Activated gamma-delta T cell (primary cell): ENCODE results near the gene ANGPTL8.

Source experiments
- DNase-seq: peaks from one replicate; lab custom pipeline; 2025; lab: John Stamatoyannopoulos, UW

The ANGPTL8 gene

GRCh38 chr19:11203194-11204075, 36.0 kb upstream of the ANGPTL8 start:
- DNase-seq, result no peak

DNA sequence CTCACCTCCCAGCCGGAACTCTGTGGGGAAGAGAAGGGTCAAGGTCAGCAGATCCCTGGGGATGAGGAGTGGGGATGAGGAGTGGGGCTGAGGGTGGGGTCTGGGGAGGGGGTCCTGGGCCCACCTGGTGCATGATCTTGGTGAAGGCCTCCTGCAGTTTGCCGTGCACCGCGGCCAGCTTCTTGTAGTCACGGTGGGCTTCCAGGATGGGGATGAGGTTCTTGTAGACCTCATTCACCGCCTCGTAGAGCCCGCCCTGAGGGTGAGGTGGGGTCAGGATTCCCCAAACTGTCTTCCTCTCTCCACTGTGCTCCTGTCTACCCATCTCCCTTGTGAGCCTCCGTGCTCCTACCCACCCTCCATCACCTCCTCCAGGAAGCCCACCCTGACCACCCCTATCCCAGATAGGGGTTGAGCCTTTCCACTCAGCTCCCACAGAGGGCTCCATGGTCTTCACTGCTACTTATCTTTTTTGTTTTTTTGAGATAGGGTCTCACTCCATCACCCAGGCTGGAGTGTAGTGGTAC, 35.3 kb upstream of the ANGPTL8 start:
- no peak for DNase-seq

- no peak for DNase-seq
Measured at GRCh38 chr19:11204943-11205349, 34.5 kb upstream of the ANGPTL8 start.

DNA sequence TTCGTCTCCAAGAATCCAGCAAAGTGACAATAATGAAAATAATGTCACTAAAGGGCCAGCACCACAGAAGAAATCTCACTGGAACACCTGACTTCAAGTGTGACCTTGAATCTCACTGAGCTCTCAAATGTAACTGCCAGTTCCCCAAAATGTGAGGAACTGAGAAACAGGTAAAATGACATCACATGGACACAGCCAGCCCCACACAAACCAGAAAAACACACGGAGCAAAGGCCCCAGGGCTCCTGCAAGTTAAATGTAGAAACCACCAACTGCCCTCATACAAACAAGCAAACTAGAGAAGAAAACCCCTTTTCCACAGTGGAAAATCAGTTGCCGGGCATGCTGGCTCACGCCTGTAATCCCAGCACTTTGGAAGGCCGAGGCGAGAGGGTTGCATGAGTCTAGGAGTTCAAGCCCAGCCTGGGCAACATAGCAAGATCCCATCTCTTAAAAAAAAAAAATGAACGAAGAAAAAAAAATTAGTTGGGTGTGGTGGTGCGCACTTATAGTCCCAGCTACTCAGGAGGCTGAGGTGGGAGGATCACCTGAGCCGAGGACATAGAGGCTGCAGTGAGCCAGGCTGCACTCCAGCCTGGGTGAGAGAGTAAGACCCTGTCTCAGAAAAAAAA, 33.4 kb upstream of the ANGPTL8 start:
- no peak for DNase-seq

DNA sequence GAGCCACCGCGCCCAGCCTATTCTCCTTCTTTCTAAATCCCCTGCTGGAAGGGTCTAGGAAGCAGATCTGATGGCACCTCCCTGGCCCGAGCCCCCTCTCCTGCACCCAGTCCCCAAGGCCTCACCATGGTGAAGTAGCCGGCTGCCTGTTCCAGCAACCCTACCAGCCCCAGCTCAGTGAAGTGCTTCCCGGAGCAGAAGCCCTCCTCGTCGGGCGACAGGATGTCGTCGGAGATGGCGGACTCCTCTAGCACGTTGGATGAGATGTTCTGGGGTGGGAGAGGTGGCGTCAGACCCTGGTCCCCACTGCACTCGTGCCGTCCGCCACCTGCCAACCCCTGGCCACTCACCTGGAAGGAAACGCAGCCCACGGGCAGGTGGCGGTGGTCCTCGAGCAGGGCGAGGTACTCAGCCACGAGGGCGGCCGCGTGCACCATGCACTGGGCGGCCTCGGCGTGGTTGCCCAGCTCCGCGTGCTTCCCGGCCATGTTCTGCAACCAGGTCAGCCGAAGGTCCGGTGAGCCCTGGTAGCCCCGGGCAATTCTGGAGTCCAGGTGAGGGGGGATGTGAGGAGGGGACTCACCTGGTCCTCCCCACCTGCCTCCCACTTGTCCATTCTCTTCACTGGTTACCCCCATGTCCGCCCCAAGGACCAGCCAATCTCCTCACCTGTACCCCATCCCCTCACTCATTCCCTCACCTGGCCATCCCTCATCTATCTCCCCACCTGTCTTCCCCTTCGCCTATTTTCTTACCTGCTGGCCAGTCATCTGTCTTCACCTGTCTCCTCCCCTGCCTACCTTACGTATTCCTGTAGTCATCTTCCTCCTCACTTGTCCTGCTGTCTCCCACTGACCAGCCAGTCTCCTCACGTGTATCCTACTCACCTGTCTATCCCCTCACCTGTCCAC, 30.6 kb upstream of the ANGPTL8 start:
- DNase-seq, result no peak

DNA sequence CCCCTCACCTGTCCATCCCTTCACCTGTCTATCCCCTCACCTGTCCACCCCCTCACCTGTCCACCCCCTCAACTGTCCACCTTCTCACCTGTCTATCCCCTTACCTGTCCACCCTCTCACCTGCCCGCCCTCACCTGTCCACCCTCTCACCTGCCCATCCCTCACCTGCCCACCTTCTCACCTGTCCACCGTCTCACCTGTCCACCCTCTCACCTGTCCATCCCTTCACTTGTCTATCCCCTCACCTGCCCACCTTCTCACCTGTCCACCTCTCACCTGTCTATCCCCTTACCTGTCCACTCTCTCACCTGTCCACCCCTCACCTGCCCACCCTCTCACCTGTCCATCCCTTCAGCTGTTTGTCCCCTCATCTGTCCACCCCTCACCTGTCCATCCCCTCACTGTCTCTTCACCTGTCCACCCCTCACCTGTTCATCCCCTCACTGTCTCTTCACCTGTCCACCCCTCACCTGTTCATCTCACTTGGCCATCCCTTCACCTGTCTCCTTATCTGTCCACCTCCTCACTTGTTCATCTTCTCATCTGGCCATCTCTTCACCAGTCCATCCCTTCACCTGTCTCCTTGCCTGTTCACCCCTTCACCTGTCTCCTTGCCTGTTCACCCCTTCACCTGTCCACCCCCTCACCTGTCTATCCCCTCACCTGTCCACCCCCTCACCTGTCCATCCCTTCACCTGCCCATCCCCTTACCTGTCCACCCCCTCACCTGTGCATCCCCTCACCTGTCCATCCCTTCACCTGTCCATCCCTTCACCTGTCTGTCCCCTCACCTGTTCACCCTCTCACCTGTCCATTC, 29.4 kb upstream of the ANGPTL8 start:
- no peak for DNase-seq

DNA sequence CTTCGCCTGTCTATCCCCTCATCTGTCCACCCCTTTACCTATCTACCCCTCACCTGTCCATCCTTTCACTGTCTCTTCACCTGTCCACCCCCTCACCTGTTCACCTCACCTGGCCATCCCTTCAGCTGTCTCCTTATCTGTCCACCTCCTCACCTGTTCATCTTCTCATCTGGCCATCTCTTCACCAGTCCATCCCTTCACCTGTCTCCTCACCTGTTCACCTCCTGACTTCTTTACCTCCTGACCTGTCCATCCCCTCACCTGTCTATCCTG, 28.8 kb upstream of the ANGPTL8 start:
- no peak for DNase-seq

- DNase-seq, result no peak
Measured at GRCh38 chr19:11214387-11214786, 25.0 kb upstream of the ANGPTL8 start.

DNA sequence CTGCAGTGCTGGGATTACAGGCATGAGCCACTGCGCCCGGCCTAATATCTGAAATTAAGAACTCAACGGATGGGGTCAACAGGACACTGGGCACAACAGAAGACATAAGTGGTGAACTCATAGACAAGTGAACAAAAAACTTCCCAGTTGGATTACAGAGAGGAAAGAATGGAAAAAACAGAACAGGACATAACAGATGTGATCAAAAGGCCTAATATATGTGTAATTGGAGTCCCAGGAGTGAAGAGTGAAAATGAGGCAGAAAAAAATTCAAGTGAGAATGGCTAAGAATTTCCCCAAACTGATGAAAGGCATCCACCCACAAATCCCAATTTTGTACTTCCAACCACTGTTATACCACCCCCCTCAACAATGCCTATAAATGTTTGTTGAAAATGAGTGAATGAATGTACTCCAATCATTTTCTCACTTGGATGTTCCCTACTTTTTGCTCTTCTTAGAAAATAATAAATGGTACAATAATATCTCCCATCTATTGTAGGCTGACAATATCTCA, 18.3 kb upstream of the ANGPTL8 start:
- DNase-seq, result no peak

- DNase-seq, result no peak
Measured at GRCh38 chr19:11223200-11223599, 16.2 kb upstream of the ANGPTL8 start.

DNA sequence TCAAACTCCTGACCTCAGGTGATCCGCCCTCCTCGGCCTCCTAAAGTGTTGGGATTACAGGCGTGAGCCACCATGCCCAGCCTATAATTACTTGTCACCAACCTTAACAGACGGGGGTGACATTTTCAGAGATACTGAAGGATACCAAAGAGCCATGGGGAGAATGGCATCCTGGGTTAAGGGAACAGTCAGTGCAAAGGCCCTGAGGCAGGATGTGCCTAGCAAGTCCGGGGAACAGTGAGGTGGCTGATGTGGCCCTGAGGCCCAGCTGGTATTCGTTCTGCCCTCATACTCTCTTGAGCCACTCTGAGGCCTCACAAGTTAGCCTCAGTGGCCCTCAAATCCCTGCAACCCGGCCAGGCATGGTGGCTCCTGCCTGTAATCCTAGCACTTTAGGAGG, 15.0 kb upstream of the ANGPTL8 start:
- no peak for DNase-seq

DNA sequence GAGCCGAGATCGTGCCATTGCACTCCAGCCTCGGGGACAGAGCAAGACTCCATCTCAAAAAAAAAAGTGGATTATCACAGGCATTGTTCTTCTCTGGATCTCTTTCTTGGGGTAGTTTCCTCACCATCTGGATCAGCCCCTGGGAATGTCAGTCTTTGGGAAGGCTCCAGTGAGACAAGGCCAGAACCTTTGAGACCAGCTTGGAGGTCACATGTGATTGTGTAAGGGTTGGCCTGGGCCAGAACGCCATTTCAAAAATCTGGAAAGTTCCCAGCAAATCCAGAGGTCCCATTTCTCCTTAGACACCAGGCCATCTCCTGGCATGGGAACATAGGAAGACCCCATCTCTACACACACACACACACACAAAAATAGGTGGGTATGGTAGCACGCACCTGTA, 14.2 kb upstream of the ANGPTL8 start:
- no peak for DNase-seq

DNA sequence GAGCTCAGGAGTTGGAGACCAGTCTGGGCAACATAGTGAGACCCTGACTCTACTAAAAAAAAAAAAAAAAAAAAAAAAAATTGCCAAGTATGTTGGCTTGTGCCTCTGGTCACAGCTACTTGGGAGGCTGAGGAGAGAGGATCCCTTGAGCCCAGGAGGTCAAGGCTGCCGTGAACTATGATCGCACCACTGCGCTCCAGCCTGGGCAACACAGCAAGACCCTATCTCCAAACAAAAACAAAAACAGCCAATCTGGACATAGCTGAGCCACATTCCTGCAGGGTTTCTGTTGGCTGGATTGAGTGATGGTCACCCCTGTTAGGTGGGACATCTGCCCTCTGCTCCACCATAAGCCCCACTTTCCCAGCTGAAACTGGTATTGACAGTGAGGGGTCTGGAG, 13.6 kb upstream of the ANGPTL8 start:
- DNase-seq, result no peak

GRCh38 chr19:11226716-11227166, 12.7 kb upstream of the ANGPTL8 start:
- no peak for DNase-seq

DNA sequence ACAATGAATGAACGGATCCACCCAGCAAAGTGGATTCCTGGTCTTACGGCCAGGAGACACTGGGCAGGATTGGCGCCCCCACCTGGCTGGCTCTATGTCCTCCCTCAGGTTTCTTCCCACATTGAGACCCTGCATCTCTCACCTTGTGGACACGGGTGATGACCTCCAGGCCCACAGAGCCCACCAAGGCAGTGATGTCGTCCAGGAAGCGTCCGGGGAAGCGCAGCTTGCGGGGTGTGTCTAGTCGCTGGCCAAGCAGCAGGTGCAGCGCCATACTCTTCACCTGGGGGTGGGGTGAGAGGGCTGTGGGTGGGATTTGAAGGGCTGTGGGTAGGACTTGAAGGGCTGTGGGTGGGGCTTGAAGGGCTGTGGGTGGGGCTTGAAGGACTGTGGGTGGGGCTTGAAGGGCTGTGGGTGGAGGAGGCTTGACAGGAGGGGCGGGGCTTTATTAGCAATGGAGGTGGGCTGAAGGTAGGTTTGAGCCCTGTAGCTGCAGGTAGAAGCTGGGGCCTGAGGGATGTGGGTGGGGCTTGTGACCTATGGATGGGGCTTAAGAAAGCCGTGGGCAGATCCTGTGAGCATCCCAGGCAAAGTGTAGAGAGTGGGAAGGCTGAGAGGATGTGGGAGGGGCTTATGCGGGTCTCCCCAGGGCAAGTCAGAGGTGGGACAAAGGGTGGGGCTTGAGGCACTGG, 12.1 kb upstream of the ANGPTL8 start:
- DNase-seq, result no peak

GRCh38 chr19:11230621-11231386, 8.6 kb upstream of the ANGPTL8 start:
- DNase-seq, result no peak

- no peak for DNase-seq
Measured at GRCh38 chr19:11232555-11232954, 6.9 kb upstream of the ANGPTL8 start.

DNA sequence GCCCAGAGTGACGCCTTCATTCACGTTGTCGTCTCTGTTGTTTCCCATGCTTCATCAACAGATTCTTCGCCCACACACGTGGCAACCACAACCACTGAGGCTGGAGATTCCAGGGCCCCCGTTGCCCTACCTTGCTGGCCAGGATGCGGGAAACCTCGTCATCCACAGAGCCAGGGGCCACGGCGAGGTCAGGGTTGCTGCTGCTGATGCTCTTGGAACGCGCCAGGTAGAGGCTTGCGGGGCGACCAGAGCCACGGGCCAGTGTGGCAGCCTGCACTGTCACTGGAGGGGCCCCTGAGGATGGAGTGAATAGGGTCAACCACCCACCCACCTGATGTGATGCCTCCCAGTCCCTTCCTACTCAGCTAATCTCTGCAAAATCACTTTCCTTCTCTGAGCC, 6.3 kb upstream of the ANGPTL8 start:
- no peak for DNase-seq

- no peak for DNase-seq
Measured at GRCh38 chr19:11234486-11235075, 4.8 kb upstream of the ANGPTL8 start.
